ENCODE measurements around the gene ECPAS.

- TF ChIP-seq, protein P1, sequence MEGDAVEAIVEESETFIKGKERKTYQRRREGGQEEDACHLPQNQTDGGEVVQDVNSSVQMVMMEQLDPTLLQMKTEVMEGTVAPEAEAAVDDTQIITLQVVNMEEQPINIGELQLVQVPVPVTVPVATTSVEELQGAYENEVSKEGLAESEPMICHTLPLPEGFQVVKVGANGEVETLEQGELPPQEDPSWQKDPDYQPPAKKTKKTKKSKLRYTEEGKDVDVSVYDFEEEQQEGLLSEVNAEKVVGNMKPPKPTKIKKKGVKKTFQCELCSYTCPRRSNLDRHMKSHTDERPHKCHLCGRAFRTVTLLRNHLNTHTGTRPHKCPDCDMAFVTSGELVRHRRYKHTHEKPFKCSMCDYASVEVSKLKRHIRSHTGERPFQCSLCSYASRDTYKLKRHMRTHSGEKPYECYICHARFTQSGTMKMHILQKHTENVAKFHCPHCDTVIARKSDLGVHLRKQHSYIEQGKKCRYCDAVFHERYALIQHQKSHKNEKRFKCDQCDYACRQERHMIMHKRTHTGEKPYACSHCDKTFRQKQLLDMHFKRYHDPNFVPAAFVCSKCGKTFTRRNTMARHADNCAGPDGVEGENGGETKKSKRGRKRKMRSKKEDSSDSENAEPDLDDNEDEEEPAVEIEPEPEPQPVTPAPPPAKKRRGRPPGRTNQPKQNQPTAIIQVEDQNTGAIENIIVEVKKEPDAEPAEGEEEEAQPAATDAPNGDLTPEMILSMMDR (IDR thresholded peaks at IDR 0.05), result no peak
- no peak for TF ChIP-seq ZFX (IDR thresholded peaks at IDR 0.05; ENCODE audit: borderline replicate concordance)
These were observed 28.5 kb downstream of the ECPAS start for GRCh38 chr9:111455638-111456037.

Data from 22Rv1 (cell line).